HCT116 (cell line): ENCODE measurements around the gene HOXB2. TPM values are rescaled to one million over a fixed set of nuclear protein-coding genes. Genes with fewer than 3 reads are reported as not detected.

Experiments used
- ATAC-seq: fragments of 200-7000 bp; cut with Tn5 transposase; 2 replicates; pipeline ENCODE4 v1.9.1; 2020; ENCODE audit warnings: mild to moderate bottlenecking, moderate library complexity
- BruUV-seq: library from RNA; stranded (reverse); fragments of 400-500 nt; replicated peaks from 2 replicates; lab custom pipeline; 2021; lab: Mats Ljungman, UMichigan
- CTCF ChIA-PET: fragments of 300-600 bp; sonication (Branson Sonifier 250); formaldehyde crosslinking; loops from one replicate; lab custom pipeline; 2021; ENCODE audit warnings: antibody characterized with exemption; lab: Charles Lee
- POLR2A ChIA-PET: fragments of 300-600, 350-600 bp; sonication (Branson Sonifier 250); formaldehyde crosslinking; loops from one replicate; lab custom pipeline; 2021; ENCODE audit warnings: antibody characterized with exemption; lab: Charles Lee
- RAD21 ChIA-PET, 2 experiments: fragments of 300-600 bp; sonication (Branson Sonifier 250); formaldehyde crosslinking; loops; one replicate each; lab custom pipeline; 2023; ENCODE audit warnings: low total read pairs in 2 of 2; ENCODE audit not compliant: uncharacterized antibody in 2 of 2, unreplicated experiment in 2 of 2, low non-redundant PET in 1 of 2; lab: Charles Lee
- DNase-seq: peaks from one replicate; pipeline ENCODE4 v3.0.0-alpha.2; 2010; ENCODE audit warnings: low read depth, low spot score
- H2AFZ ChIP-seq: fragments of 200-600 bp; shearing (Covaris generic), sonication (generic); 2 replicates; pipeline ENCODE4 v1.6.1; 2017; ENCODE audit warnings: low read depth, mixed run types, mixed read lengths, antibody characterized with exemption, low read length; ENCODE audit not compliant: poor library complexity, severe bottlenecking
- H3K27ac ChIP-seq: 2 replicates; pipeline ENCODE4 v1.5.1; 2012; ENCODE audit warnings: low read depth, low read length
- H3K27me3 ChIP-seq: fragments of 200-600 bp; sonication (generic); 2 replicates; pipeline ENCODE4 v1.6.1; 2016; ENCODE audit warnings: mixed run types, low read length, mixed read lengths; ENCODE audit not compliant: insufficient read depth
- H3K36me3 ChIP-seq, 2 experiments: fragments of 200-500 bp in 1 of 2; fragments of 200-600 bp in 1 of 2; sonication (Bioruptor generic) in 1 of 2; sonication (generic) in 1 of 2; 2 replicates each; pipeline versions ENCODE4 v1.5.1 to v1.6.1; 2014 to 2016; ENCODE audit warnings: low read length in 2 of 2, inconsistent platforms in 1 of 2, mixed read lengths in 1 of 2, mixed run types in 1 of 2; ENCODE audit not compliant: insufficient read depth in 2 of 2, control insufficient read depth in 1 of 2
- H3K4me1 ChIP-seq, 2 experiments: fragments of 200-600 bp in 1 of 2; sonication (generic) in 1 of 2; 2 replicates each; pipeline versions ENCODE4 v1.5.1 to v1.6.1; 2012 to 2017; ENCODE audit warnings: low read length in 2 of 2, inconsistent platforms in 1 of 2, mild to moderate bottlenecking in 1 of 2, mixed read lengths in 1 of 2, mixed run types in 1 of 2, moderate library complexity in 1 of 2; ENCODE audit not compliant: insufficient read depth in 2 of 2, control insufficient read depth in 1 of 2
- H3K4me2 ChIP-seq: fragments of 200-600 bp; sonication (generic); 2 replicates; pipeline ENCODE4 v1.6.1; 2017; ENCODE audit warnings: mixed run types, low read length, mixed read lengths
- H3K4me3 ChIP-seq, 2 experiments: fragments of 200-600 bp in 1 of 2; sonication (generic) in 1 of 2; replicated peaks in 1 of 2; 2 replicates each; pipeline ENCODE4 v1.5.1; 2011 to 2016; ENCODE audit warnings: low read length in 2 of 2, control low read depth in 1 of 2, low read depth in 1 of 2, mild to moderate bottlenecking in 1 of 2, mixed read lengths in 1 of 2, mixed run types in 1 of 2
- H3K79me2 ChIP-seq: fragments of 200-600 bp; sonication (generic); 2 replicates; pipeline ENCODE4 v1.6.1; 2017; ENCODE audit warnings: mild to moderate bottlenecking, mixed run types, low read length, moderate library complexity, mixed read lengths; ENCODE audit not compliant: insufficient read depth
- H3K9ac ChIP-seq: fragments of 200-600 bp; sonication (generic); 2 replicates; pipeline ENCODE4 v1.6.1; 2016; ENCODE audit warnings: low read length, mixed read lengths
- H3K9me2 ChIP-seq: fragments of 200-600 bp; sonication (generic), shearing (Covaris generic); 2 replicates; pipeline ENCODE4 v1.6.1; 2017; ENCODE audit warnings: mixed run types, mild to moderate bottlenecking, moderate library complexity; ENCODE audit not compliant: insufficient read depth
- H3K9me3 ChIP-seq, 2 experiments: fragments of 200-500 bp in 1 of 2; fragments of 200-600 bp in 1 of 2; sonication (Bioruptor generic) in 1 of 2; sonication (generic) in 1 of 2; 2 replicates each; pipeline ENCODE4 v1.6.1; 2014 to 2017; ENCODE audit warnings: low read length in 2 of 2, mixed read lengths in 2 of 2, inconsistent platforms in 1 of 2, low read depth in 1 of 2, mild to moderate bottlenecking in 1 of 2, mixed run types in 1 of 2, moderate library complexity in 1 of 2; ENCODE audit not compliant: control insufficient read depth in 1 of 2, insufficient read depth in 1 of 2
- H4K20me1 ChIP-seq: fragments of 200-600 bp; sonication (generic), shearing (Covaris generic); 2 replicates; pipeline ENCODE4 v1.6.1; 2017; ENCODE audit warnings: mixed run types, mild to moderate bottlenecking, moderate library complexity; ENCODE audit not compliant: insufficient read depth
- EZH2phosphoT487 ChIP-seq: fragments of 200-600 bp; IDR thresholded peaks from 2 replicates; pipeline ENCODE4 v1.6.1; 2018; ENCODE audit warnings: antibody characterized with exemption, borderline replicate concordance
- MAX ChIP-seq: IDR thresholded peaks from 2 replicates; pipeline ENCODE4 v1.6.1; 2012
- POLR2A ChIP-seq: IDR thresholded peaks from 2 replicates; pipeline ENCODE4 v1.7.0; 2011; ENCODE audit warnings: borderline replicate concordance; ENCODE audit not compliant: insufficient read depth, insufficient read length; ENCODE audit errors: extremely low read depth
- RAD21 ChIP-seq: IDR thresholded peaks from 2 replicates; pipeline ENCODE4 v1.6.1; 2012; ENCODE audit warnings: low read depth, mild to moderate bottlenecking
- SP1 ChIP-seq: IDR thresholded peaks from 2 replicates; pipeline ENCODE4 v1.6.1; 2012; ENCODE audit warnings: low read depth
- TCF7L2 ChIP-seq: IDR thresholded peaks from 2 replicates; pipeline ENCODE4 v1.7.0; 2011; ENCODE audit warnings: borderline replicate concordance, inconsistent platforms; ENCODE audit not compliant: insufficient read depth, insufficient read length; ENCODE audit errors: extremely low read depth
- YY1 ChIP-seq: IDR thresholded peaks from 2 replicates; pipeline ENCODE4 v1.6.1; 2011; ENCODE audit warnings: low read length, low read depth, moderate library complexity, mild to moderate bottlenecking; ENCODE audit not compliant: insufficient replicate concordance; ENCODE audit errors: extremely low read depth
- ZFX ChIP-seq: fragments of 450-650 bp; IDR thresholded peaks from 2 replicates; pipeline ENCODE4 v1.6.1; 2017
- ZNF274 ChIP-seq: fragments of 200-500 bp; sonication (Bioruptor generic); IDR thresholded peaks from 2 replicates; pipeline ENCODE4 v1.6.1; 2014; ENCODE audit warnings: mild to moderate bottlenecking, low read depth, low read length, inconsistent platforms
- intact Hi-C: fragments of 100-400 bp; cut with micrococcal nuclease; formaldehyde crosslinking; loops from 2 replicates; pipeline ENCODE4 v1.10.0; 2022
- total RNA-seq: library from RNA; stranded (reverse); gene quantifications from one replicate; pipeline ENCODE4 v1.2.1, GENCODE V29; 2021; ENCODE audit not compliant: unreplicated experiment

Gene HOXB2
- total RNA-seq, 1 experiment from 2014 or later: 2.0 TPM

GRCh38 chr17:48565925-48566710 lies 21.2 kb upstream of the HOXB2 start:
- H3K9me3 ChIP-seq: no peaks in the 10 kb centered on the region
- H4K20me1 ChIP-seq: no peaks in the 10 kb centered on the region
- peaks cover 43% of the 10 kb centered on the region for H3K79me2 ChIP-seq
- no peak overlapping the region for H3K4me3 ChIP-seq
- no peak overlapping the region for H3K4me2 ChIP-seq
- H3K27ac ChIP-seq: no peak overlapping the region
- RAD21 ChIA-PET: no interaction called here
- POLR2A ChIA-PET: no interaction called here
- H3K27me3 ChIP-seq: no peaks in the 10 kb centered on the region
- ATAC-seq (no peak), DNase-seq (no peak)
- BruUV-seq: no TSS peak
- intact Hi-C loops: no loop called here
- no peaks in the 10 kb centered on the region for H3K4me1 ChIP-seq
- no peaks in the 10 kb centered on the region for H3K9me2 ChIP-seq
- CTCF ChIA-PET: no interaction called here
- H3K36me3 ChIP-seq: no peaks in the 10 kb centered on the region
- no peak overlapping the region for H3K9ac ChIP-seq
- no peak for TF ChIP-seq YY1
- TF ChIP-seq ZFX: no peak
- TF ChIP-seq ZNF274: no peak
- TF ChIP-seq POLR2A: no peak
- no peak for TF ChIP-seq SP1
- no peak for TF ChIP-seq EZH2phosphoT487
- no peak overlapping the region for H2AFZ ChIP-seq

GRCh38 chr17:48565022-48565554 lies 20.2 kb upstream of the HOXB2 start:
- BruUV-seq: no TSS peak
- H3K9me3 ChIP-seq: no peaks in the 10 kb centered on the region
- no peak overlapping the region for H3K9ac ChIP-seq
- no peak overlapping the region for H3K4me2 ChIP-seq
- no peaks in the 10 kb centered on the region for H3K9me2 ChIP-seq
- ChIA-PET POLR2A (no interaction called here), CTCF (no interaction called here), RAD21 (no interaction called here)
- no peak for ATAC-seq
- no peak overlapping the region for H2AFZ ChIP-seq
- no peaks in the 10 kb centered on the region for H4K20me1 ChIP-seq
- H3K4me3 ChIP-seq: no peak overlapping the region
- H3K27ac ChIP-seq: no peak overlapping the region
- H3K27me3 ChIP-seq: no peaks in the 10 kb centered on the region
- H3K79me2 ChIP-seq: peaks cover 34% of the 10 kb centered on the region; the same call in 1 of the 2 replicates
- H3K36me3 ChIP-seq: no peaks in the 10 kb centered on the region
- H3K4me1 ChIP-seq: no peaks in the 10 kb centered on the region
- no peak for DNase-seq
- TF ChIP-seq MAX (no peak), YY1 (no peak), TCF7L2 (no peak), RAD21 (no peak)
- intact Hi-C loops: no loop called here
